Pancreas (tissue), 10 donors: ENCODE results near the gene TEN1. TPM values are rescaled to one million over a fixed set of nuclear protein-coding genes. Genes with fewer than 3 reads are reported as not detected.

Experiments used
- ATAC-seq, 4 donors: fragments of 200-7000 bp; cut with Tn5 transposase; one replicate each; pipeline versions ENCODE4 v1.8.0 to v1.9.1; 2020; ENCODE audit warnings: mild to moderate bottlenecking in 4 of 4, moderate library complexity in 4 of 4
- DNase-seq, 6 donors: peaks; one replicate each; pipeline ENCODE4 v3.0.0-alpha.2; 2020
- FAIRE-seq: peaks from 2 replicates; lab custom pipeline; 2012; peaks lifted over from hg19 to GRCh38; lab: Jason Lieb, UNC
- H3K27ac ChIP-seq, 4 donors: fragments of 200-600 bp; sonication (generic); 1 replicate in 3 of 4; 2 replicates in 1 of 4; pipeline versions ENCODE4 v1.5.0 to v1.8.0; 2020
- H3K27me3 ChIP-seq, 4 donors: fragments of 200-600 bp; one replicate each; pipeline ENCODE4 v1.8.0; 2021
- H3K36me3 ChIP-seq, 3 donors: fragments of 200-600 bp; sonication (generic) in 1 of 3; one replicate each; pipeline versions ENCODE4 v1.5.0 to v1.8.0; 2020 to 2021
- H3K4me1 ChIP-seq, 3 donors: fragments of 200-600 bp; one replicate each; pipeline ENCODE4 v1.8.0; 2021
- H3K4me3 ChIP-seq, 4 donors: fragments of 200-600 bp; sonication (generic) in 2 of 4; one replicate each; pipeline versions ENCODE4 v1.5.0 to v1.8.0; 2020 to 2021
- H3K9me3 ChIP-seq, 4 donors: fragments of 200-600 bp; one replicate each; pipeline ENCODE4 v1.8.0; 2021
- CTCF ChIP-seq, 4 donors: fragments of 200-600 bp; sonication (generic) in 3 of 4; IDR thresholded peaks; one replicate each; pipeline versions ENCODE4 v1.5.0 to v1.8.0; 2021; ENCODE audit warnings: antibody characterized with exemption in 4 of 4
- WGBS, 2 donors: extraction: QIAGEN DNeasy Blood & Tissue Kit; methylation state at CpG; one replicate each; pipeline ENCODE4 v1.1.7; 2013; 5-methylcytosine and 5-hydroxymethylcytosine counted together
- intact Hi-C, 3 donors: fragments of 100-400 bp; cut with DNase I; formaldehyde crosslinking; loops; one replicate each; pipeline versions ENCODE4 v1.11.1 to v1.14.2; 2022
- polyA plus RNA-seq, 2 donors: library from polyadenylated mRNA; stranded (reverse); fragments of 200-250 nt; gene quantifications; one replicate each; pipeline ENCODE4 v1.2.3, GENCODE V29; 2013
- total RNA-seq, 6 donors: library from RNA; stranded (reverse); fragmentation: NEBNext Ultra II Directional in 4 of 6; extraction: Animal tissue kit (Norgen Biotek cat#: 25700) in 4 of 6; gene quantifications; one replicate each; pipeline versions ENCODE4 v1.2.1 to v1.2.4, GENCODE V29; 2021 to 2023
- donor health status: healthy with polysubstance abuse.
- donor health status: DM: no; HTN: no; CAD: no; lungs with moderate emphysema.
- donor health status: DM: no; HTN: no; CAD: no.
- donor health status: control.
- donor health status: control.
- donor health status: Bipolar disorder and iron deficiency.
- donor health status: DM: yes; HTN: yes; CAD: no.
- donor health status: DM: no; HTN: no; CAD: no.
- donor health status: DM: no; HTN: no; CAD: no.
- donor health status: DM: yes; HTN: yes; CAD: no.

The TEN1 gene
- total and polyA plus RNA-seq, 8 donors = 6.9 to 35.0 (median 12.7) TPM

GRCh38 chr17:76032073-76032779, 53.2 kb downstream of the TEN1 start:
- peaks cover 0 to 8% (median 0%) of the 10 kb centered on the region in 3 donors for H3K4me1 ChIP-seq
- peak; percentile 59 to 73 (median 70) for ATAC-seq
- intact Hi-C loops = no loop called here
- H3K36me3 ChIP-seq = no peaks in the 10 kb centered on the region
- 45 to 59% methylated on average over 20 of the region's 20 CpGs for WGBS, 2 donors
- peak overlapping the region in 1 of 4 donors; percentile 13 for H3K27ac ChIP-seq
- no peaks in the 10 kb centered on the region for H3K9me3 ChIP-seq
- no peak for FAIRE-seq
- no peak overlapping the region for H3K4me3 ChIP-seq
- TF ChIP-seq CTCF (IDR thresholded peaks at IDR 0.05) = peak in 1 of 4 donors; percentile 17
- DNase-seq = peak in 3 of 6 donors; percentile 36 to 78 (median 44)
- no peaks in the 10 kb centered on the region for H3K27me3 ChIP-seq

- peak overlapping the region in 1 of 4 donors; percentile 13 for H3K27ac ChIP-seq
- no peak for DNase-seq
- no peaks in the 10 kb centered on the region for H3K27me3 ChIP-seq
- peaks cover 0 to 8% (median 0%) of the 10 kb centered on the region in 3 donors for H3K4me1 ChIP-seq
- peak; percentile 45 to 83 (median 67) for ATAC-seq
- intact Hi-C loops = no loop called here
- no peak for FAIRE-seq
- H3K36me3 ChIP-seq = peaks cover 0 to 1% (median 0%) of the 10 kb centered on the region in 3 donors
- WGBS, 2 donors = 33 to 34% methylated on average over 5 of the region's 5 CpGs
- TF ChIP-seq CTCF (IDR thresholded peaks at IDR 0.05) = no peak
- H3K4me3 ChIP-seq = no peak overlapping the region
- no peaks in the 10 kb centered on the region for H3K9me3 ChIP-seq
Observed at GRCh38 chr17:76032780-76033108, 53.7 kb downstream of the TEN1 start.

- Histone ChIP-seq H3K36me3 (peaks cover 0 to 5% (median 0%) of the 10 kb centered on the region in 3 donors), H3K4me3 (no peak overlapping the region), H3K4me1 (peaks cover 0 to 8% (median 0%) of the 10 kb centered on the region in 3 donors), H3K27me3 (no peaks in the 10 kb centered on the region), H3K9me3 (no peaks in the 10 kb centered on the region), H3K27ac (no peak overlapping the region)
- 95 to 96% methylated on average over 6 of the region's 6 CpGs for WGBS, 2 donors
- FAIRE-seq = no peak
- TF ChIP-seq CTCF (IDR thresholded peaks at IDR 0.05) = no peak
- no peak for ATAC-seq
- intact Hi-C loops = no loop called here
- DNase-seq = no peak
Observed at GRCh38 chr17:76033139-76033538, 54.1 kb downstream of the TEN1 start.

- Histone ChIP-seq H3K27me3 (no peaks in the 10 kb centered on the region), H3K36me3 (peaks cover 0 to 21% (median 0%) of the 10 kb centered on the region in 3 donors), H3K9me3 (no peaks in the 10 kb centered on the region), H3K4me3 (no peak overlapping the region), H3K27ac (no peak overlapping the region), H3K4me1 (peaks cover 0 to 8% (median 0%) of the 10 kb centered on the region in 3 donors)
- no peak for DNase-seq
- WGBS, 2 donors = 88 to 90% methylated on average over 13 of the region's 13 CpGs
- FAIRE-seq = no peak
- TF ChIP-seq CTCF (IDR thresholded peaks at IDR 0.05) = no peak
- no peak for ATAC-seq
- intact Hi-C loops = no loop called here
Observed at GRCh38 chr17:76034428-76035350, 55.6 kb downstream of the TEN1 start.
